ENCODE data around the gene HRCT1. TPM values are rescaled to one million over a fixed set of nuclear protein-coding genes. Genes with fewer than 3 reads are reported as not detected.
"Not testable (repeated sequence)": the region's sequence is repeated elsewhere in the genome, so short reads cannot be mapped to it uniquely, and the experiment has no call there.

Gene HRCT1
- polyA plus RNA-seq (ENCODE audit: insufficient read length in 4 of 4) = under 1 TPM in 3 of 4 donors, not detected in 1; 0.19 to 0.61 (median 0.28) TPM

DNA sequence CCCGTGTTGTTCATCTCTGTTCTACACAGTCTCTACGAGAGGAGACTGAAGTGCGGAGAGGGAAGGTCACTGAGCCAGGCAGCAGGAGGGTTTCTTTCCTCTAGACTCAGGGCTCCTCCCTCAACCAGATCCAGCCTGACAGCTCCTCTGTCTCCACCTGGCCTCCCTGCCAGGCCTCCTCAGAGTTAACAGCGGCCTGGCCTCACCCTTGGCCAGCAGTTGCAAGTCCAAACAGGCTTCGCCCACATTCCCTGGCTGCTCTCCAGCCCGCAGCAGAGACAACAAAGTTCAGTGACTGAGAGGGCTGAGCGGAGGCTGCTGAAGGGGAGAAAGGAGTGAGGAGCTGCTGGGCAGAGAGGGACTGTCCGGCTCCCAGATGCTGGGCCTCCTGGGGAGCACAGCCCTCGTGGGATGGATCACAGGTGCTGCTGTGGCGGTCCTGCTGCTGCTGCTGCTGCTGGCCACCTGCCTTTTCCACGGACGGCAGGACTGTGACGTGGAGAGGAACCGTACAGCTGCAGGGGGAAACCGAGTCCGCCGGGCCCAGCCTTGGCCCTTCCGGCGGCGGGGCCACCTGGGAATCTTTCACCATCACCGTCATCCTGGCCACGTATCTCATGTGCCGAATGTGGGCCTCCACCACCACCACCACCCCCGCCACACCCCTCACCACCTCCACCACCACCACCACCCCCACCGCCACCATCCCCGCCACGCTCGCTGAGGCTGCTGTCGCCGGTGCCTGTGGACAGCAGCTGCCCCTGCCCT, at the start of gene HRCT1:
TSS of gene HRCT1 (plus strand) at position 291 of the 768 bp plus-strand sequence. CDS start at position 377, 86 bp downstream.
- DNase-seq (ENCODE audit: low read depth in 4 of 4, low spot score in 2 of 4) = no peak

DNA sequence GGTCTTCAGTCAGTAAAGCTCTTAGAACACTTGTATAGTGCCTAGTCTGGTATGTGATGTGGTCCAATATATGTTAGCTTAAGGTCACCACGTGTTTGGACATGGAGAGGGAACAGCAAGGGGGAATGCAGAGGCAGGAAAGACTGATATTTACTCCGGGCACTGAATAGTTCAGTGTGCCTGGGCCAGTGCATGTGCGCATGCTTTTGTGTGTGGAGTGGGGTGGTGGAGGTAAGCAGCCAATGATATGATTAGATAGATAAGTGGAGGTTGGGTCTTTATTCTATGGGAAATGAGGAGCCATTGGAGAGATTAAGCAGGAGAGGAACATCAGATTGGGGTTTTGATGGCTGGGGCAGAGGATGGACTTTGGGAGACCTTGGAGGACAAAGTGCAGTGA, 49.8 kb upstream of the HRCT1 start:
- no peak for DNase-seq (ENCODE audit: low read depth in 4 of 4, low spot score in 2 of 4)

DNA sequence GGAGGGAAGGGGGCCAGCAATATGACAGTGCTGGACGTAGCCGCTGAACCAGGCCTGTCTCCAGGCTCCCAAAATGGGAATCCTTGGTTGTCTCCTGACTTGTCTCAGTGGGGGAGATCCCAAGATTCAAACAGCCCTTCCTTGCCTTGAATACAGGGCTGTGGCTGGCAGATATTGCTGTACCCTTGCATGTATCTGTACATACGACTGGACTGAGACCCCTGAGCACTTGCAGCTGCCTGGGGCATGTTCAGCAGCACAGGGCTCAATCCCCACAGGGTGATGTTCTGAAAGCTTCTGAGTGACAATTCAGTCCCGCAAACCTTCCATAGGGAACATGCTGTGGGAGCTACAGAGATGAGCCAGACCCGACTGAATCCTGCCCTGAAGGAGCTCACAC, 49.1 kb upstream of the HRCT1 start:
- no peak for DNase-seq (ENCODE audit: low read depth in 4 of 4, low spot score in 2 of 4)

DNA sequence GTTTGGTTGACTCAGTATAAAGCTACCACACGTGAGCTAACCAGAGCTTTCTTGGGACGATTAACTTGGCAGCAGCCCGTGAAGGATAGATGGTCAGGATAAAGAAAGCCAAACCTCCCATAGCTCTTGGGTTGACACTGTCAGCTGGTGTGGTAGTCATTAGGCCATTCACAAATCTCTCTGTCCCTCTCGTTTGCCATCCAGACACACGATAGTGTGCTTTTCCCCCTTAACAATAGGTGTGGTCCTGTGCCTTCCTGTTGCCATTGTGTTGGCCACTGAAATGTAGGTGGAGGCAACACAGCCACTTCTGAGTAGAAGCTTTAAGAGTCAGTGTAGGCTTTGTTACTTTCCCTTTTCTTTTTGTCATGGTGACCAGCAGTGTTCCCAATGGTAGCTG, 47.5 kb upstream of the HRCT1 start:
- no peak for DNase-seq (ENCODE audit: low read depth in 4 of 4, low spot score in 2 of 4)

DNA sequence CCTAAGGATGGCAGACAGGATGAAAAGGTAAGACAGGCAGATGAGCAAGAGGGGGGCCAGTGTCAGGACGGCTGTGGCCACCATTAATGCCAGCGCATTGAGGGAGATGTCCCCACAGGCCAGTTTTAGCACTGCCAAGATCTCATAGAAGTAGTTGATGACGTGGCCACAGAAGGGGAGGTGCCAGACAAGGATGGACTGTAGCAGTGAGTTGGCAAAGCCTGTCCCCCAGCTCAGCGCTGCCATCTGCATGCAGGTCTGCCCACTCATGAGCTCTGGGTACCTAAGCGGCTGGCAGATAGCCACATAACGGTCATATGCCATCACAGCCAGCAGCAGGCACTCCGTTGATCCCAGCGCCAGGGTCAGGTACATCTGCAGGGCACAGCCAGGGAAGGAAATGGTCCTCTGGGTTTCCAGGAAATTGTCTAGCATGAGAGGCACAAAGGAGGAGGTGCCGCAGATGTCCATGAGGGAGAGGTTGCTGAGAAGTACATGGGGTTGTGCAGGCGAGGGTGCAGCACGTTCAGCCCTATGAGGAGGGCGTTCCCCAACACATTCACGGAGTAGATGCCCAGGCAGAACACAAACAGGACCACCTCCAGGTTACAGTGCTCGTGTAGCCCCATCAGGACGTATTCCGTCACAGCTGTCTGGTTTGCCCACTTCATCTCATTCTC, 46.6 kb upstream of the HRCT1 start:
- DNase-seq (ENCODE audit: low read depth in 4 of 4, low spot score in 2 of 4) = no peak

DNA sequence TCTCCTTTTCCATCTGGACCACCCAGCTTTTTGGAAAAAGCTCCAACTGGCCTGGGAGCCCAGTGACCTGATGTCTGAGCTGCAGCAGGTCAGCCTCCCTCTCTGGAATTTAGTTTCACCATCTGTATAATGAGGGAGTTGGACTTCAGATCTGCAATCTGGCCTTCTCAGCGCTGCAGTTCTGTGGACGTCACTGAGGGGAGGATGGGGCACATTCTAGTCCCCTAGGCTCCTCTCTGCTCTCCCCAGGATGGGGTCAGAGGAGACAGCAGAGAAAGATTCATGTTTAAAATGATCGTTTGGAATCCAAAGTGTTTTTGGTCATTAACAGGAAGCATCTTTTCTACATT, 46.0 kb upstream of the HRCT1 start:
- DNase-seq (ENCODE audit: low read depth in 4 of 4, low spot score in 2 of 4) = no peak

DNA sequence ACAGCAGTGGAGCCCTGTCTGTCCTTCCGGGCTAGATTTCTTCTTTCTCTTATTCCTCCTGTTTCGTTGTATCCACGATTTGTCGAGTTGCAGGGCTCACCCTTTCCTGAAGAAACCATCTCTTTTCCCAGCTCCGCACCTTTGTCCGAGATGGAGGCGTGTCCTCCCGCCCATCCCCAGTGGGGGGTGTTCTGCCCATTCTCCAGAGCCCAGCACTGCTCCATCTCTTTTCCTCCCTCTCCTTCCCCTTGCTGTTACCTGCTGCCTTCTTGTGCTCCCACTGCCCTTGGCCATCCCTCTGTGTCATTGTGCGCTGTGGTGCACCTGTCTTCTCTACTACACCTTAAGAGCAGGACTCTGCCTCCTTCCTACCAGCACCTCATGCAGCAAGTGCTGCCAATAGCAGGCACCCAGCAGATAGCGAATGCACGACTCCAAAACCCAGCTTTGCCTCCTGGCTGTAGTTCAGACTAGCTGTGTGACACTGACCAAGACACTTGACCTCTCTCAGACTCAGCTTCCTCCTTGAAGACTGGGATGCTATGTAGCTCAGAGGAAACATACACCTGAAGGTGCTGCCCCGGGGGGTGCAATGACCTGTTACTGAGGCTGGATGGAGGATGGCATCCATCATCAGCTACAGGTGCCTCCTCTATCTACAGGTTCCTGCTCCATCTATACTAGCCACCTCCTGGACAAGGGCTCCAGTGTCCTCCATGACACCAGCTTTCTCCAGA, 44.7 kb upstream of the HRCT1 start:
- no peak for DNase-seq (ENCODE audit: low read depth in 4 of 4, low spot score in 2 of 4)

DNA sequence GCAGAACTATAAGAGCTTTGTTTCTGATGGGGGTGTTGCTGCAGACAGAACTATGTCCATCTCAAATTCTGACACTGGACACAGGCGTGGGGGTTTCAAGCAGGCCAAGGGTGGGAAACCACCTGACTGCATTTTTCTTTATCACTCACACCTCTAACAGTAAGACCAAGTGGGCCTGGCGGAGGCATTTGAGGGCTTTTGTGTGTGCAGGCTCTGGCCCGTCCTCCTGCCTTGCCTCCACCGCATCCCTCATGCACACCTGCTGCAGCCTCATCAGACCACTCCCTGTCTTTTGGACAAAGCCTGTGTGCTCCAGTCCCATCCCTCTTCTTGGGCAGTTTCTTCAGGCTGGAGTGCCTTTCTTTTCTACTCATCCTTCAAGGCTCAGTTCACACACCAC, 43.7 kb upstream of the HRCT1 start:
- DNase-seq (ENCODE audit: low read depth in 4 of 4, low spot score in 2 of 4) = no peak

DNA sequence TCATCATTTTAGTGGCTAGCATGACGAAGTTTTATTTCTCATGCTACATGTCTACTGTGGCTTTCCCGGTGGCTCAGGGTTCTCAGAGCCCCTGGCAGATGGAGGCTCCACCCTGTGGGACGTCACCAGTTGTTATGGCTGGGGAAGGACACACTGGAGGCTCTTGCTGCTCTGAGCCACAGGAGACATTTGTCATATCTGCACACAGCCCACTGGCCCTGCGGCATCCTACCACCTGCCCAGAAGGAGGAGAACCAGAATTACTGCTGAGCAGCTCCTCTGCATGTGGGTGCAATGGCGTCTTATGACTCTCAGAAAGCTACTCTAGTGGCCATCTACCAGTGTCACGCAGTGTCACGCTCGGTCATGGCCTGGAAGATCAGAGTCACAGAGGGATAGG, 42.4 kb upstream of the HRCT1 start:
- no peak for DNase-seq (ENCODE audit: low read depth in 4 of 4, low spot score in 2 of 4)

DNA sequence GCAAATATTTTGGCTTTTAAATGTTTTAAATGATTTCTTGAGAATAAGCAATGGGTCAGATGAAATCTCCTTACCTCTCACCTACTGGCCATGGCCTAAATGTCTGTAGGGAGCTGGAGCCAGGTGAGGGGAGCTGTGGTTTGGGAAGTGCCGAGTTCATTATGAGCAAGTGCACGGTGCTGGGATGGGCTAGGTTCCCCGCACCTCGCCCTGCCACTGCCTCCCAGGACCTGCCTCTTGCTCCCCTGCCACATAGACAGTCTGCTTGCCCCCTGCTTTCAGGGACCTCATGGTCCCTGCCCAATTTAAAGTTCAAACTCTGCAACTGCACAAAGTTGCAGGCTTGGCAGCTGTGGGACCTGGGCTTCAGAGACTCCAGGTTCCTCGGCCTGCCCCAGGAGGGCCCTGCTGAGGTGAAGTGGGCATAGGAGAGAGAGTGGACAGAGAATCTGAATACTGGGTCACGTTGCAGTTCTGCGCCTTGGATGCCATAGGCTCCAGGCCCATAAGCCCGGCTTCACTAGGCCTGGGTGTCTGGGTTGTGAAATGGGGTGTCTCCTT, 41.2 kb upstream of the HRCT1 start:
- DNase-seq (ENCODE audit: low read depth in 4 of 4, low spot score in 2 of 4) = no peak

DNA sequence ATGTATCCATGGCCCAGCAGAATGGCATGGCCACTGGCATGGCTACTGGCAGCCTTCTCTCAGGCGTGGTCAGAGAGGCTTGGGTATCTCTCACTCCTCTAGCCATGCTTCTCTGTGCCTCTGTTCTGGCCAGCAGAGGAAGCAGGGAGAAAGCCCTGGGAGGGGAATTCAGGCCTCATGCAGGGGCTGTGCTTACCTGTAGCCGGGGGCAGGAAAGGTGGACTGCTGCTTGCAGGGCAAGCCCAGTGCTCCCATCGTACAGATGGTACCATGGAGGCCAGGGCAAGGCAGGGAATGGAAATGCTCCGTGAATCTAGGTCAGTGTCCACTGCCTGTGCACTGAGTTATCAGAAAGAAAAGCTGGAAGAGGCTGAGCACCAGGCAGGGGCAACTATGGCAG, 38.5 kb upstream of the HRCT1 start:
- DNase-seq (ENCODE audit: low read depth in 4 of 4, low spot score in 2 of 4) = no peak

DNA sequence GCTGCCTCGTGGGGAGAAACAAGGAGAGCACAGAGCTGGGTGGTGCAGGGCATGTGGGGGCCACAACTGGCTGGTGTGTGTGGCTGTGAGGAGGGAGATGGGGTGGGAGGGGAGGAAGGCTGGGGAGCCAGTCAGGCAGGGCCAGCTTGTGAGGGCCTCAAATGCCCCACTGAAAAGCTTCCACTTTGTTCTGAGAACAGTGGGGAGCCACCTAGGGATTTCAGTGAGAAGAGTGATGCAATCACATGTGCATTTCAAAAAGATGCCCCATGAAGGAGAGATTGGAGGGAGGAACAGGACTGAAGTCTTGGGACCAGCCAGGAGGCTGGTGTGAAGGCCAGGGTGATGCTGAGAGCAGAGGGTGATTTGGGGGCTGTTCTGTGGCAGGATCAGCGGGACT, 37.1 kb upstream of the HRCT1 start:
- no peak for DNase-seq (ENCODE audit: low read depth in 4 of 4, low spot score in 2 of 4)

DNA sequence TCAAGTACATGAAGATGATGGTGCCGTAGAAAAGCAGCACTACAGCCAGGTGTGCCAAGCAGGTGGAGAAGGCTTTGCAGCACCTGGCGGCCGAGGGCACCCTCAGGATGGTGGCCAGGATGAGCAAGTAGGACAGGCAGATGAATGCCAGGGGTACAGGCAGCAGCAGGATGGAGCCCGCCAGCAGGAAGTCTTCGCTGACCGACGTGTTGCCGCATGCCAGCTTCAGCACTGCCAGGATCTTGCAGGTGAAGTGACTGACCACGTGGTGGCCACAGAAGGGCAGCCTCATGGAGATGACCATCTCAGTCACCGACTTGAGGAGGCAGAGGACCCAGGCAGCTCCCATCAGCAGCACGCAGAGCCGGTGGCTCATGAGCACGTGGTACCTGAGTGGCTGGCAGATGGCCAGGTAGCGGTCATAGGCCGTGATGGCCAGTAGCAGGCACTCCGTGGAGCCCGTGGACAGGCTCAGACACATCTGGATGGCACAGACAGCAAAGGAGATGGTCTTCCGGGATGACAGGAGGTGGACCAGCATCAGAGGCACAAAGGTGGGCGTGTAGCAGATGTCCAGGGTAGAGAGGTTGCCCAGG, 36.3 kb upstream of the HRCT1 start:
- no peak for DNase-seq (ENCODE audit: low read depth in 4 of 4, low spot score in 2 of 4)

DNA sequence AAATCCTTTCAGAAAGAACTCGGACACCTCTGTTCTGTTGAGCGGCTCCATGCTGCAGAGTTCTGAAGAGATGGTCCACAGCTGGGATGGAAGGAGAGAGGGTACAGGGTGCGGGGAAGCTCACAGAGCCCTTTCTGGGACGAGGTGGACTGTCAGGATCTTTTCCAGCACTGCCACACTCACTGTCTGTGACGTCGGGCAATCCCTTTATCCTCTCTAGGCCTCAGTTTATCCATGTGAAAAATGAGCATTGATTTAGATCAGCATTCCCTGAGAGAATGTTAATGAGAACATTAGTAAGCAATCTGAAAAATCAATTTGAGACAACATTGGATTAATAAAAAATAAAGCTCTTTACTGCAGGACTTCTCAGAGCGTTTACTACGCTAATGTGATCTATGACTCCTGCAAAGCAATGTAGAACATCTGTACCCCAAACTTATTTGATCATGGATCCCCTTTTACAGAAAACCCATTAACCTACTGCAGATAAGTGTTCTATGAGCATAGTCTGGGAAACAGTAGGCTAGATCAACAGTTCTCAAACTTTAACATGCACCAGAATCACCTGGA, 35.6 kb upstream of the HRCT1 start, which contains the start of gene OR13J1:
TSS of gene OR13J1 (minus strand) at position 51 of the 573 bp plus-strand sequence. CDS start at position 51, 0 bp downstream.
- DNase-seq (ENCODE audit: low read depth in 4 of 4, low spot score in 2 of 4) = no peak

DNA sequence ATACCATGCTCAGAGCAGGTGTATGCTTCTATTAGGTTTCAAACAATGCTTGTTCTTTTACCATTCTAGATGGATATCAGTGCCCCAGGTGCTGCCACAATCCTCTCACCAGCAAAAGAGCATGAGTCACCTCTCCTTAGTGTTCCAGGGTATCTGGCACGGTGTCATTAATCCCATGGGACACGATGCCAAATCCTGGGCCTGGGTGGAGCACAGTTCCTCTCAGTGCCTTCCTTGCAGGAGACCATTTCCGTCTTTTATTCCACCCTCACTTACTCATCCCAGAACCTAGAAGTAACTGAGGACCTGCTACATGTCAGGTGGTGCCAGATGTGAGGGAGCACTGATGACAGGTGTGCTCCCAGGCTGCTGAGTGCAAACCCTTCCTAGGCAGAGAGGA, 34.5 kb upstream of the HRCT1 start:
- no peak for DNase-seq (ENCODE audit: low read depth in 4 of 4, low spot score in 2 of 4)

DNA sequence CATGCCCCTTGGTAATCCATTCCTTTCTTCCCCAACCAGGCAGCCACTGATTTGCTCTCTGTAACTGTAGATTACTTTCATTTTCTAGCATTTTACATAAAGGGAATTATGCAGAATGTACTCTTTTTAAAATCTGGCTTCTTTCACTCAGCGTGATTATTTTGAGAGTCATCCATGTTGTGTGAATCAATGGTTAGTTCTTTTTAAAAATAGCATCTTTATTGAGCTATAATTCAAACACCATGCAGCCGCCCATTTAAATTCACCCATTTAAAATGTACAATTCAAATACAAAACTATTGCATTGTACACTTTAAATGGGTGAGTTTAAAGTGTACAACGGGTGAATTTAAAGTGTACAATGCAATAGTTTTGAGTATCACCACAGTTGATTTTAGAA, 33.5 kb upstream of the HRCT1 start:
- DNase-seq (ENCODE audit: low read depth in 4 of 4, low spot score in 2 of 4) = no peak

DNA sequence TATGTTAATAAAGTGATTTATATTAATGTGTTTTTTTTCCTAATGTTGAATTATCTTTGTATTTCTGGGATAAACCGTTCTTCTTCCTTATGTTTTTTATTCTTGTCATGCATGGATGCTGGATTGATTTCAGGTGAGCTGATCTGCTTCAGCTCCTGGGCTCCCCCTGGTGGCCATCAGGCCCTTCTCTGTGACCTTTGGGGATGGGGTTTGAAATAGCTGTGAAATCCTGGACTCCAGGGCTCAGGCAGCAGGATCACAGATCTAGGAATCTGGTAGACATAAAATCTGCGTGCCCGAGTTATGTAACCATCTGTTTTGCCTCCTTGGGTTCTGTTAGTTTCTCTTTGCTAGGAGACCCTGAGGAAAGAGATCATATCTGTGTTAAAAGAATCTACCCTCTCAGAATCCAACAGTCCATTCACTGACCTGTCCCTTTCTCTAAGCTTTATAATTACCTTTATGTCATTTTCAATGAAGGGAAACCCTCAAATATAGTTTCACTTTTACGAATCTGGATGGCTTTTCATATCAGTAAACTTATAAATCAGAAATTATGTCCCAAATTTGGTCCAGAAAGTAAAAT, 23.6 kb upstream of the HRCT1 start:
- DNase-seq (ENCODE audit: low read depth in 4 of 4, low spot score in 2 of 4) = peak in 3 of 4 donors; percentile 41 to 65 (median 61)

DNA sequence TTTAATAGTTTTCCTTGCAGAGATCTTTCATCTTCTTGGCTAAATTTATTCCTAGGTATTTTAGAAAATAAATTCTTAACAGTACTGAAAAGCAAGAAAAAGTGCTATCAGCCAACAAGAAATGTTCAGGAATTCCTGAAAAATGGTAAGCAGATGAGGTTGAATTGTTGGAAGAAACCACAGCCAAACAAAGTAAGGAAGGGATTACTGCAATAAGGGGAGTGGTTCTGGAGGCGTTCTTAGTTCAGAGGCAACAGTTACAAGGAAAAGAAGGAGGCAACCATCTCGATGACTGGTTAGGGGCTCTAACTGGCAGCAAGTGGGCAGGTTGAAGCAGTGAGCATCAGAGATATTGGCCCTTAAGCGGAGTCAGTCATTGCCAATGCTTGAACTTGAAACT, 23.0 kb upstream of the HRCT1 start:
- DNase-seq (ENCODE audit: low read depth in 4 of 4, low spot score in 2 of 4) = no peak

DNA sequence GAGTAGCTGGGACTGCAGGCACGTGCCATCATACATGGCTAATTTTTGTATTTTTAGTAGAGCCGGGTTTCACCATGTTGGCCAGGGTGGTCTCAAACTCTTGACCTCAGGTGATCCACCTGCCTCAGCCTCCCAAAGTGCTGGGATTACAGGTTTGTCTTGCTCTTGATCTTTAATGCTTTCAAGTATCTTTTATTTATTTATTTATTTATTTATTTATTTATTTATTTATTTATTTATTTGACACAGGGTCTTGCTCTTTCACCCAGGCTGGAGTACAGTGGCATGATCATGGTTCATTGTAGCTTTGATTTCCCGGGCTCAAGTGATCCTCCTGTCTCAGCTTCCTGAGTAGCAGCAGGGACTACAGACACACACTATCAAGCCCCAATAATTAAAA, 21.1 kb upstream of the HRCT1 start:
- DNase-seq (ENCODE audit: low read depth in 4 of 4, low spot score in 2 of 4) = not testable (repeated sequence)

DNA sequence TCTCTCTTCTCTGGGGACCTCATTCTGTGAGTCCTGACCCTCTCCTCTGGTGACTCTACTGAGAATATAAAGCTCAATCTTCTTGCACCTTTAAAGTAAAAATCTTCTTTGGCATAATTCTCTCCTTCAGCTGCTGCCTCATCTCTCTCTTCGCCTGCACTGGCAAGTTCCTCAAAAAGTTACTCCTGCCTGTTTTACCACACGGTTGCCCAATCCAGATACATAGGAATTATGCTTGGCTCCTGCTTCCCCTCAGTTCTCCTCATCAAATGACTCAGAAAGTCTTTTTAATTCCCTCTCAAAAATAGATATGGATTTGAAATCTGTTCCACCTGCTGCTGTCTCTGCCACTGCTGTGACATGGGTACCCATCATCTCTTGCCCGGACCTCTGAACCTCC, 14.4 kb upstream of the HRCT1 start:
- no peak for DNase-seq (ENCODE audit: low read depth in 4 of 4, low spot score in 2 of 4)
